ENCODE measurements around the gene RAB4B.

RAB4B gene

DNA sequence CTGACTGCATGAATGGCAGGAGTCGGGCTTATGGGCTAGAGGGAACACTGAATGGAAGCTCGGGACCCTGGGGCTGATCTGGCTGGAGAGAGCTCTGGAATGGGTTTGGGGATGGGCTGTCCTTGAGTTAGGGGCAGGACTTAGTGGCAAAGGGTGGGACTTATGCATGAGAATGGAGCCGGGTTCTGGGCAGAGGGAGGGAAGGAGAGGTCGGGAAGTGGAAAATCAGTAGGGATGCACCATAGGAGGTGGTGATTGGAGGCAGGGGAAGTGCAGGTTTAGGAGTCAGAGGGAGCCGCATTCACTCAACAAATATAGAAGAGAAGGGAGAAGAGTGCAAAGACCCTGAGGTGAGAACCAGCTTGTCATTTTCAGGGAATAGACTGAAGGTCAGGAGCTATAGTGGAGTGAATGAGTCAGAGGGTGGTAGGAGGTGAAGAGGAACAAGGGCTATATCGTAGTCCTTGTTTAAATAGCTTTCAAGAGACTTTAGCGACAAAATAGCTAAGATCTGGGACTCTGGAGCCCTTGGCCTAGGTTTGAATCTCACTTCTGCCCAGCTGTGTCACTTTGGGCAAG, 748 bp downstream of the RAB4B start:
- ChIA-PET CTCF (interaction anchor here (0.6 to 6.4 kb wide), 19 partner anchors 7 to 572 kb away, joined by 3 to 61 read pairs (median 4); partner anchors contain the start of gene EGLN2), POLR2A (interaction anchor here (0.8 to 3.2 kb wide), 39 partner anchors 9 to 1343 kb away, joined by 3 to 180 read pairs (median 6); partner anchors contain the start of genes ACTMAP, B9D2, COQ8B and EGLN2)
- H3K36me3 ChIP-seq (ENCODE audit: control insufficient read depth in 2 of 2, insufficient read depth in 1 of 2, low read length in 2 of 2), result peaks cover 0 to 16% of the 10 kb centered on the region in 2 experiments; a peak in 1 of 3 replicates
- no peaks in the 10 kb centered on the region for H3K9me3 ChIP-seq (ENCODE audit: control insufficient read depth, insufficient read depth, low read depth, low read length)
- H3K27ac ChIP-seq (ENCODE audit: extremely low read depth, low read depth, low read length), result peak overlapping the region; percentile 95
- H3K4me3 ChIP-seq (ENCODE audit: low read depth, low read length), result peak overlapping the region; percentile 68
- H3K4me1 ChIP-seq (ENCODE audit: control insufficient read depth, insufficient read depth, low read length), result peaks cover 13% of the 10 kb centered on the region
- TF ChIP-seq PRDM1 (tag by site-specific recombination; IDR thresholded peaks at IDR 0.05) (peak; percentile 15; the same call in 1 of the 2 replicates), ZBTB21 (tag by site-specific recombination; IDR thresholded peaks at IDR 0.05) (0 out of 2 replicates have a peak, but pooled peaks have one; percentile 2), IKZF3 (tag by site-specific recombination; IDR thresholded peaks at IDR 0.05) (peak; percentile 77), SP2 (tag by site-specific recombination; IDR thresholded peaks at IDR 0.05) (peak; percentile 74), ZNF335 (tag by site-specific recombination; conservative IDR thresholded peaks at IDR 0.05) (no peak), ZNF138 (tag by site-specific recombination; IDR thresholded peaks at IDR 0.05; ENCODE audit: borderline replicate concordance) (no peak), SALL2 (tag by site-specific recombination; IDR thresholded peaks at IDR 0.05; ENCODE audit: borderline replicate concordance) (no peak), TRIM28 (IDR thresholded peaks at IDR 0.05; ENCODE audit: borderline replicate concordance, low read length) (no peak), GLIS2 (tag by site-specific recombination; IDR thresholded peaks at IDR 0.05) (no peak), ZNF169 (tag by site-specific recombination; IDR thresholded peaks at IDR 0.05) (no peak), SP3 (tag by site-specific recombination; IDR thresholded peaks at IDR 0.05) (no peak), ZNF76 (tag by site-specific recombination; IDR thresholded peaks at IDR 0.05; ENCODE audit: borderline replicate concordance, low read depth) (no peak; the same call in 1 of the 2 replicates), YY1 (tag by site-specific recombination; IDR thresholded peaks at IDR 0.05) (no peak), ZNF426 (tag by site-specific recombination; IDR thresholded peaks at IDR 0.05) (no peak), ZBTB48 (tag by site-specific recombination; IDR thresholded peaks at IDR 0.05) (peak; percentile 88), KLF16 (tag by site-specific recombination; IDR thresholded peaks at IDR 0.05) (peak; percentile 47), ZSCAN23 (tag by site-specific recombination; IDR thresholded peaks at IDR 0.05) (no peak), ZFP41 (tag by site-specific recombination; IDR thresholded peaks at IDR 0.05; ENCODE audit: borderline replicate concordance) (no peak), ZNF404 (tag by site-specific recombination; IDR thresholded peaks at IDR 0.05) (no peak), REPIN1 (tag by site-specific recombination; IDR thresholded peaks at IDR 0.05; ENCODE audit: low read depth) (no peak), ZNF366 (tag by site-specific recombination; conservative IDR thresholded peaks at IDR 0.05) (peak; percentile 84), ZNF600 (tag by site-specific recombination; IDR thresholded peaks at IDR 0.05) (peak; percentile 94)
- TF ChIP-seq, protein P1, sequence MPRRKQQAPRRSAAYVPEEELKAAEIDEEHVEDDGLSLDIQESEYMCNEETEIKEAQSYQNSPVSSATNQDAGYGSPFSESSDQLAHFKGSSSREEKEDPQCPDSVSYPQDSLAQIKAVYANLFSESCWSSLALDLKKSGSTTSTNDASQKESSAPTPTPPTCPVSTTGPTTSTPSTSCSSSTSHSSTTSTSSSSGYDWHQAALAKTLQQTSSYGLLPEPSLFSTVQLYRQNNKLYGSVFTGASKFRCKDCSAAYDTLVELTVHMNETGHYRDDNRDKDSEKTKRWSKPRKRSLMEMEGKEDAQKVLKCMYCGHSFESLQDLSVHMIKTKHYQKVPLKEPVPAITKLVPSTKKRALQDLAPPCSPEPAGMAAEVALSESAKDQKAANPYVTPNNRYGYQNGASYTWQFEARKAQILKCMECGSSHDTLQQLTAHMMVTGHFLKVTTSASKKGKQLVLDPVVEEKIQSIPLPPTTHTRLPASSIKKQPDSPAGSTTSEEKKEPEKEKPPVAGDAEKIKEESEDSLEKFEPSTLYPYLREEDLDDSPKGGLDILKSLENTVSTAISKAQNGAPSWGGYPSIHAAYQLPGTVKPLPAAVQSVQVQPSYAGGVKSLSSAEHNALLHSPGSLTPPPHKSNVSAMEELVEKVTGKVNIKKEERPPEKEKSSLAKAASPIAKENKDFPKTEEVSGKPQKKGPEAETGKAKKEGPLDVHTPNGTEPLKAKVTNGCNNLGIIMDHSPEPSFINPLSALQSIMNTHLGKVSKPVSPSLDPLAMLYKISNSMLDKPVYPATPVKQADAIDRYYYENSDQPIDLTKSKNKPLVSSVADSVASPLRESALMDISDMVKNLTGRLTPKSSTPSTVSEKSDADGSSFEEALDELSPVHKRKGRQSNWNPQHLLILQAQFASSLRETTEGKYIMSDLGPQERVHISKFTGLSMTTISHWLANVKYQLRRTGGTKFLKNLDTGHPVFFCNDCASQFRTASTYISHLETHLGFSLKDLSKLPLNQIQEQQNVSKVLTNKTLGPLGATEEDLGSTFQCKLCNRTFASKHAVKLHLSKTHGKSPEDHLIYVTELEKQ (tag by site-specific recombination; IDR thresholded peaks at IDR 0.05; ENCODE audit: borderline replicate concordance), result no peak
- TF ChIP-seq, protein P2, sequence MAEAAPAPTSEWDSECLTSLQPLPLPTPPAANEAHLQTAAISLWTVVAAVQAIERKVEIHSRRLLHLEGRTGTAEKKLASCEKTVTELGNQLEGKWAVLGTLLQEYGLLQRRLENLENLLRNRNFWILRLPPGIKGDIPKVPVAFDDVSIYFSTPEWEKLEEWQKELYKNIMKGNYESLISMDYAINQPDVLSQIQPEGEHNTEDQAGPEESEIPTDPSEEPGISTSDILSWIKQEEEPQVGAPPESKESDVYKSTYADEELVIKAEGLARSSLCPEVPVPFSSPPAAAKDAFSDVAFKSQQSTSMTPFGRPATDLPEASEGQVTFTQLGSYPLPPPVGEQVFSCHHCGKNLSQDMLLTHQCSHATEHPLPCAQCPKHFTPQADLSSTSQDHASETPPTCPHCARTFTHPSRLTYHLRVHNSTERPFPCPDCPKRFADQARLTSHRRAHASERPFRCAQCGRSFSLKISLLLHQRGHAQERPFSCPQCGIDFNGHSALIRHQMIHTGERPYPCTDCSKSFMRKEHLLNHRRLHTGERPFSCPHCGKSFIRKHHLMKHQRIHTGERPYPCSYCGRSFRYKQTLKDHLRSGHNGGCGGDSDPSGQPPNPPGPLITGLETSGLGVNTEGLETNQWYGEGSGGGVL (tag by site-specific recombination; IDR thresholded peaks at IDR 0.05), result 0 out of 2 replicates have a peak, but pooled peaks have one; percentile 12
- TF ChIP-seq, protein P3, sequence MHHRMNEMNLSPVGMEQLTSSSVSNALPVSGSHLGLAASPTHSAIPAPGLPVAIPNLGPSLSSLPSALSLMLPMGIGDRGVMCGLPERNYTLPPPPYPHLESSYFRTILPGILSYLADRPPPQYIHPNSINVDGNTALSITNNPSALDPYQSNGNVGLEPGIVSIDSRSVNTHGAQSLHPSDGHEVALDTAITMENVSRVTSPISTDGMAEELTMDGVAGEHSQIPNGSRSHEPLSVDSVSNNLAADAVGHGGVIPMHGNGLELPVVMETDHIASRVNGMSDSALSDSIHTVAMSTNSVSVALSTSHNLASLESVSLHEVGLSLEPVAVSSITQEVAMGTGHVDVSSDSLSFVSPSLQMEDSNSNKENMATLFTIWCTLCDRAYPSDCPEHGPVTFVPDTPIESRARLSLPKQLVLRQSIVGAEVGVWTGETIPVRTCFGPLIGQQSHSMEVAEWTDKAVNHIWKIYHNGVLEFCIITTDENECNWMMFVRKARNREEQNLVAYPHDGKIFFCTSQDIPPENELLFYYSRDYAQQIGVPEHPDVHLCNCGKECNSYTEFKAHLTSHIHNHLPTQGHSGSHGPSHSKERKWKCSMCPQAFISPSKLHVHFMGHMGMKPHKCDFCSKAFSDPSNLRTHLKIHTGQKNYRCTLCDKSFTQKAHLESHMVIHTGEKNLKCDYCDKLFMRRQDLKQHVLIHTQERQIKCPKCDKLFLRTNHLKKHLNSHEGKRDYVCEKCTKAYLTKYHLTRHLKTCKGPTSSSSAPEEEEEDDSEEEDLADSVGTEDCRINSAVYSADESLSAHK (tag by site-specific recombination; IDR thresholded peaks at IDR 0.05), result no peak
- TF ChIP-seq, protein P4, sequence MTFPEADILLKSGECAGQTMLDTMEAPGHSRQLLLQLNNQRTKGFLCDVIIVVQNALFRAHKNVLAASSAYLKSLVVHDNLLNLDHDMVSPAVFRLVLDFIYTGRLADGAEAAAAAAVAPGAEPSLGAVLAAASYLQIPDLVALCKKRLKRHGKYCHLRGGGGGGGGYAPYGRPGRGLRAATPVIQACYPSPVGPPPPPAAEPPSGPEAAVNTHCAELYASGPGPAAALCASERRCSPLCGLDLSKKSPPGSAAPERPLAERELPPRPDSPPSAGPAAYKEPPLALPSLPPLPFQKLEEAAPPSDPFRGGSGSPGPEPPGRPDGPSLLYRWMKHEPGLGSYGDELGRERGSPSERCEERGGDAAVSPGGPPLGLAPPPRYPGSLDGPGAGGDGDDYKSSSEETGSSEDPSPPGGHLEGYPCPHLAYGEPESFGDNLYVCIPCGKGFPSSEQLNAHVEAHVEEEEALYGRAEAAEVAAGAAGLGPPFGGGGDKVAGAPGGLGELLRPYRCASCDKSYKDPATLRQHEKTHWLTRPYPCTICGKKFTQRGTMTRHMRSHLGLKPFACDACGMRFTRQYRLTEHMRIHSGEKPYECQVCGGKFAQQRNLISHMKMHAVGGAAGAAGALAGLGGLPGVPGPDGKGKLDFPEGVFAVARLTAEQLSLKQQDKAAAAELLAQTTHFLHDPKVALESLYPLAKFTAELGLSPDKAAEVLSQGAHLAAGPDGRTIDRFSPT (tag by site-specific recombination; IDR thresholded peaks at IDR 0.05), result no peak
- TF ChIP-seq, protein P5, sequence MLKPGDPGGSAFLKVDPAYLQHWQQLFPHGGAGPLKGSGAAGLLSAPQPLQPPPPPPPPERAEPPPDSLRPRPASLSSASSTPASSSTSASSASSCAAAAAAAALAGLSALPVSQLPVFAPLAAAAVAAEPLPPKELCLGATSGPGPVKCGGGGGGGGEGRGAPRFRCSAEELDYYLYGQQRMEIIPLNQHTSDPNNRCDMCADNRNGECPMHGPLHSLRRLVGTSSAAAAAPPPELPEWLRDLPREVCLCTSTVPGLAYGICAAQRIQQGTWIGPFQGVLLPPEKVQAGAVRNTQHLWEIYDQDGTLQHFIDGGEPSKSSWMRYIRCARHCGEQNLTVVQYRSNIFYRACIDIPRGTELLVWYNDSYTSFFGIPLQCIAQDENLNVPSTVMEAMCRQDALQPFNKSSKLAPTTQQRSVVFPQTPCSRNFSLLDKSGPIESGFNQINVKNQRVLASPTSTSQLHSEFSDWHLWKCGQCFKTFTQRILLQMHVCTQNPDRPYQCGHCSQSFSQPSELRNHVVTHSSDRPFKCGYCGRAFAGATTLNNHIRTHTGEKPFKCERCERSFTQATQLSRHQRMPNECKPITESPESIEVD (tag by site-specific recombination; IDR thresholded peaks at IDR 0.05), result no peak
